WTC11 (cell line): ENCODE results near the gene LNX1. TPM values are rescaled to one million over a fixed set of nuclear protein-coding genes. Genes with fewer than 3 reads are reported as not detected.

Experiments used
- ATAC-seq: fragments of 200-7000 bp; cut with Tn5 transposase; 2 replicates; pipeline ENCODE4 v1.10.0; 2021; ENCODE audit warnings: mild to moderate bottlenecking, moderate library complexity
- CTCF ChIA-PET: fragments of 300-600 bp; sonication (Branson Sonifier 250); formaldehyde crosslinking; loops from one replicate; lab custom pipeline; 2021; ENCODE audit warnings: antibody characterized with exemption; lab: Charles Lee
- POLR2A ChIA-PET: fragments of 350-600 bp; sonication (Branson Sonifier 250); formaldehyde crosslinking; loops from one replicate; lab custom pipeline; 2021; ENCODE audit warnings: antibody characterized with exemption; lab: Charles Lee
- DNase-seq: peaks from one replicate; pipeline ENCODE4 v3.0.0; 2021; ENCODE audit warnings: low spot score
- H3K27ac Mint-ChIP-seq: 2 replicates; pipeline ENCODE4 v1.8.0; 2021; ENCODE audit warnings: mixed read lengths
- H3K27me3 Mint-ChIP-seq: 2 replicates; pipeline ENCODE4 v1.8.0; 2021; ENCODE audit warnings: low read depth, mild to moderate bottlenecking, moderate library complexity, mixed read lengths
- H3K36me3 Mint-ChIP-seq: 2 replicates; pipeline ENCODE4 v1.8.0; 2021; ENCODE audit warnings: mixed read lengths
- H3K4me1 Mint-ChIP-seq: 2 replicates; pipeline ENCODE4 v1.8.0; 2022; ENCODE audit warnings: mixed read lengths
- H3K4me3 Mint-ChIP-seq: 2 replicates; pipeline ENCODE4 v1.8.0; 2021; ENCODE audit warnings: mild to moderate bottlenecking, moderate library complexity, mixed read lengths
- H3K9me3 Mint-ChIP-seq: 2 replicates; pipeline ENCODE4 v1.8.0; 2021; ENCODE audit warnings: mixed read lengths
- ATF2 ChIP-seq: sonication (generic); formaldehyde crosslinking; IDR thresholded peaks from 2 replicates; pipeline ENCODE4 v1.8.1; 2022; ENCODE audit warnings: low read depth, missing genetic modification reagents, borderline replicate concordance
- CBFB ChIP-seq: sonication (generic); formaldehyde crosslinking; IDR thresholded peaks from 2 replicates; pipeline ENCODE4 v1.8.1; 2022; ENCODE audit warnings: mild to moderate bottlenecking, low read depth, missing genetic modification reagents
- CDX4 ChIP-seq: fragments of 250-450 bp; sonication (Bioruptor Pico); IDR thresholded peaks from 2 replicates; pipeline ENCODE4 v1.9.0; 2021; ENCODE audit warnings: moderate library complexity, mild to moderate bottlenecking, inconsistent platforms, borderline replicate concordance
- E2F1 ChIP-seq: sonication (generic); formaldehyde crosslinking; IDR thresholded peaks from 2 replicates; pipeline ENCODE4 v1.8.0; 2022; ENCODE audit warnings: mild to moderate bottlenecking, missing genetic modification reagents
- E2F5 ChIP-seq: sonication (generic); formaldehyde crosslinking; IDR thresholded peaks from 2 replicates; pipeline ENCODE4 v1.8.1; 2022; ENCODE audit warnings: mild to moderate bottlenecking, moderate library complexity, missing genetic modification reagents
- FOXJ3 ChIP-seq: sonication (generic); formaldehyde crosslinking; IDR thresholded peaks from 2 replicates; pipeline ENCODE4 v1.9.0; 2021; ENCODE audit warnings: missing genetic modification reagents, mild to moderate bottlenecking, borderline replicate concordance
- FOXP4 ChIP-seq: sonication (generic); formaldehyde crosslinking; IDR thresholded peaks from 2 replicates; pipeline ENCODE4 v1.8.0; 2022; ENCODE audit warnings: mild to moderate bottlenecking, missing genetic modification reagents
- GTF2I ChIP-seq: fragments of 250-450 bp; sonication (Bioruptor Pico); conservative IDR thresholded peaks from 2 replicates; pipeline ENCODE4 v1.4.0; 2021; ENCODE audit warnings: mild to moderate bottlenecking
- HMGA2 ChIP-seq: fragments of 250-450 bp; sonication (Bioruptor Pico); IDR thresholded peaks from 2 replicates; pipeline ENCODE4 v1.4.0; 2021; ENCODE audit warnings: mild to moderate bottlenecking, moderate library complexity
- MAX ChIP-seq: sonication (generic); formaldehyde crosslinking; IDR thresholded peaks from 2 replicates; pipeline ENCODE4 v1.8.0; 2022; ENCODE audit warnings: mild to moderate bottlenecking, missing genetic modification reagents
- MYBL2 ChIP-seq: sonication (generic); formaldehyde crosslinking; IDR thresholded peaks from 2 replicates; pipeline ENCODE4 v1.8.1; 2023; ENCODE audit warnings: mild to moderate bottlenecking, moderate library complexity, missing genetic modification reagents
- NFATC4 ChIP-seq: fragments of 250-450 bp; sonication (Bioruptor Pico); IDR thresholded peaks from 2 replicates; pipeline ENCODE4 v1.9.0; 2021; ENCODE audit warnings: mild to moderate bottlenecking
- NFE2L1 ChIP-seq: sonication (generic); formaldehyde crosslinking; IDR thresholded peaks from 2 replicates; pipeline ENCODE4 v1.8.1; 2023; ENCODE audit warnings: missing genetic modification reagents
- NR1H2 ChIP-seq: sonication (generic); formaldehyde crosslinking; IDR thresholded peaks from 2 replicates; pipeline ENCODE4 v1.9.0; 2021; ENCODE audit warnings: mild to moderate bottlenecking, moderate library complexity, missing genetic modification reagents
- NR3C1 ChIP-seq: sonication (generic); formaldehyde crosslinking; conservative IDR thresholded peaks from 2 replicates; pipeline ENCODE4 v1.8.1; 2023; ENCODE audit warnings: low read depth, mild to moderate bottlenecking, missing genetic modification reagents
- SMAD3 ChIP-seq: sonication (generic); formaldehyde crosslinking; IDR thresholded peaks from 2 replicates; pipeline ENCODE4 v1.8.0; 2022; ENCODE audit warnings: missing genetic modification reagents, mild to moderate bottlenecking, borderline replicate concordance
- SMAD4 ChIP-seq: sonication (generic); formaldehyde crosslinking; IDR thresholded peaks from 2 replicates; pipeline ENCODE4 v1.8.0; 2022; ENCODE audit warnings: mild to moderate bottlenecking, missing genetic modification reagents
- SP1 ChIP-seq: sonication (generic); formaldehyde crosslinking; conservative IDR thresholded peaks from 2 replicates; pipeline ENCODE4 v1.8.1; 2022; ENCODE audit warnings: missing genetic modification reagents
- TEAD1 ChIP-seq: sonication (generic); formaldehyde crosslinking; IDR thresholded peaks from 2 replicates; pipeline ENCODE4 v1.8.0; 2022; ENCODE audit warnings: mild to moderate bottlenecking, missing genetic modification reagents
- ZMAT4 ChIP-seq: fragments of 250-450 bp; sonication (Bioruptor Pico); IDR thresholded peaks from 2 replicates; pipeline ENCODE4 v1.9.0; 2021; ENCODE audit warnings: mild to moderate bottlenecking
- ZNF232 ChIP-seq: sonication (generic); formaldehyde crosslinking; IDR thresholded peaks from 2 replicates; pipeline ENCODE4 v1.8.0; 2022; ENCODE audit warnings: mild to moderate bottlenecking, missing genetic modification reagents
- ZNF263 ChIP-seq: sonication (generic); formaldehyde crosslinking; IDR thresholded peaks from 2 replicates; pipeline ENCODE4 v1.8.1; 2022; ENCODE audit warnings: low read depth, mild to moderate bottlenecking, moderate library complexity, missing genetic modification reagents
- ZNF281 ChIP-seq: sonication (generic); formaldehyde crosslinking; IDR thresholded peaks from 2 replicates; pipeline ENCODE4 v1.8.0; 2023; ENCODE audit warnings: mild to moderate bottlenecking, missing genetic modification reagents
- ZNF396 ChIP-seq: fragments of 250-450 bp; sonication (Bioruptor Pico); IDR thresholded peaks from 2 replicates; pipeline ENCODE4 v1.8.0; 2021; ENCODE audit warnings: mild to moderate bottlenecking, moderate library complexity, borderline replicate concordance
- ZNF512 ChIP-seq: sonication (generic); formaldehyde crosslinking; IDR thresholded peaks from 2 replicates; pipeline ENCODE4 v1.8.1; 2022; ENCODE audit warnings: missing genetic modification reagents, borderline replicate concordance
- total RNA-seq: library from RNA; stranded (reverse); gene quantifications from 3 replicates; pipeline ENCODE4 v1.2.3, GENCODE V29; 2021

LNX1 gene
- total RNA-seq, 1 experiment from 2014 or later, result 5.9 TPM

GRCh38 chr4:53431052-53431451 lies 160.2 kb downstream of the LNX1 start:
- no peaks in the 10 kb centered on the region for H3K9me3 Mint-ChIP-seq
- CTCF ChIA-PET, result no interaction called here
- TF ChIP-seq ATF2 (CRISPR knock-in tag), result no peak
- TF ChIP-seq ZNF281, result no peak
- no peak for TF ChIP-seq ZMAT4
- no peak for TF ChIP-seq SMAD3
- no peak for TF ChIP-seq MYBL2 (CRISPR knock-in tag)
- no peak for TF ChIP-seq SP1 (CRISPR knock-in tag)
- no peak for TF ChIP-seq FOXP4 (CRISPR knock-in tag)
- TF ChIP-seq CDX4 (CRISPR knock-in tag), result no peak
- TF ChIP-seq MAX (CRISPR knock-in tag), result no peak
- no peak for TF ChIP-seq FOXJ3 (CRISPR knock-in tag)
- no peak for TF ChIP-seq ZNF512
- no peak for TF ChIP-seq NR1H2 (CRISPR knock-in tag)
- no peak for TF ChIP-seq HMGA2 (CRISPR knock-in tag)
- no peak for TF ChIP-seq NFATC4 (CRISPR knock-in tag)
- no peak for TF ChIP-seq NR3C1 (CRISPR knock-in tag)
- TF ChIP-seq, all 79 proteins: peak for 0
- POLR2A ChIA-PET, result no interaction called here
- H3K4me1 Mint-ChIP-seq, result no peaks in the 10 kb centered on the region
- ATAC-seq (no peak), DNase-seq (no peak)
- H3K4me3 Mint-ChIP-seq, result no peak overlapping the region
- peaks cover 35% of the 10 kb centered on the region for H3K36me3 Mint-ChIP-seq
- no peak overlapping the region for H3K27ac Mint-ChIP-seq
- no peaks in the 10 kb centered on the region for H3K27me3 Mint-ChIP-seq

- Mint-ChIP-seq H3K9me3 (no peaks in the 10 kb centered on the region), H3K27me3 (no peaks in the 10 kb centered on the region), H3K27ac (no peak overlapping the region), H3K36me3 (peaks cover 26% of the 10 kb centered on the region), H3K4me1 (no peaks in the 10 kb centered on the region), H3K4me3 (no peak overlapping the region)
- no peak for ATAC-seq
- DNase-seq, result no peak
- ChIA-PET CTCF (no interaction called here), POLR2A (no interaction called here)
- TF ChIP-seq TEAD1 (CRISPR knock-in tag) (no peak), SMAD4 (no peak), E2F1 (CRISPR knock-in tag) (no peak), ZNF263 (CRISPR knock-in tag) (no peak), E2F5 (no peak), GTF2I (CRISPR knock-in tag) (no peak), ZNF396 (no peak), ZNF232 (CRISPR knock-in tag) (no peak), NFE2L1 (CRISPR knock-in tag) (no peak), CBFB (CRISPR knock-in tag) (no peak)
Measured at GRCh38 chr4:53427366-53427765, 163.9 kb downstream of the LNX1 start.
